22Rv1 (cell line): ENCODE results near the gene AHSA1.

Experiments
- H3K27ac ChIP-seq: fragments of 450-650 bp; 2 replicates; pipeline ENCODE4 v1.5.1; 2017
- ZFX ChIP-seq: fragments of 450-650 bp; IDR thresholded peaks from 2 replicates; pipeline ENCODE4 v1.6.1; 2017; ENCODE audit warnings: antibody characterized with exemption, borderline replicate concordance
- TF ChIP-seq, protein P1 (sequence below): fragments of 450-650 bp; IDR thresholded peaks from 2 replicates; pipeline ENCODE4 v1.5.1; 2017; ENCODE audit warnings: mild to moderate bottlenecking

Gene AHSA1

DNA sequence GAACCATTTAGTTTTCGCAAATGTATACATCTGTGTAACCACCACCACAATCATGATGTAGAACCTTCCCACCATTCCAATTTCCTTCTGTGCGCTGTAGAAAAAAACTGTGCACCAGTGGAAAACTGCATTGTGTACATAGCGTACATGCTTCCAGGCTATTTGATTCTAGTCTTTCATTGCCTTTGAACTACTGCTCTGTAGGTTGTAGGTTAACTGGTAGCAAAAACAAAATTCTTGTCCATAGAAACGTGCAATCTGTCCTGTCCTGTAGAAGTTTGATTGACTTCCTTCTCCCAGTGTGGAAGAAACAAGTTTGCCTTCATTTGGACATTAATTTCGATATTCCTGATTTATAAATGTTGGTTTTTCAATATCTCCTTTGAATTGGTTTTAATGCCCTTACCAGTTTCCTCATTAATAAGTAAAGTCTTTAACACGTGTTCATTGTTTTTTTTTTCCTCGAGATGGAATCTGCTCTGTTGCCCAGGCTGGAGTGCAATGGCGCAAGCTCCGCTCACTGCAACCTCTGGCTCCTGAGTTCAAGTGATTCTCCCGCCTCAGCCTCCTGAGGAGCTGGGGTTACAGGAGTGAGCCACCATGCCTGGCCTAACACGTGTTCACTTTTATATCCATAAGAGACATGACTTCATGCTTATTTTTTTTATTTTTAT lies 44.4 kb downstream of the AHSA1 start:
- TF ChIP-seq ZFX, result no peak
- TF ChIP-seq, protein P1, sequence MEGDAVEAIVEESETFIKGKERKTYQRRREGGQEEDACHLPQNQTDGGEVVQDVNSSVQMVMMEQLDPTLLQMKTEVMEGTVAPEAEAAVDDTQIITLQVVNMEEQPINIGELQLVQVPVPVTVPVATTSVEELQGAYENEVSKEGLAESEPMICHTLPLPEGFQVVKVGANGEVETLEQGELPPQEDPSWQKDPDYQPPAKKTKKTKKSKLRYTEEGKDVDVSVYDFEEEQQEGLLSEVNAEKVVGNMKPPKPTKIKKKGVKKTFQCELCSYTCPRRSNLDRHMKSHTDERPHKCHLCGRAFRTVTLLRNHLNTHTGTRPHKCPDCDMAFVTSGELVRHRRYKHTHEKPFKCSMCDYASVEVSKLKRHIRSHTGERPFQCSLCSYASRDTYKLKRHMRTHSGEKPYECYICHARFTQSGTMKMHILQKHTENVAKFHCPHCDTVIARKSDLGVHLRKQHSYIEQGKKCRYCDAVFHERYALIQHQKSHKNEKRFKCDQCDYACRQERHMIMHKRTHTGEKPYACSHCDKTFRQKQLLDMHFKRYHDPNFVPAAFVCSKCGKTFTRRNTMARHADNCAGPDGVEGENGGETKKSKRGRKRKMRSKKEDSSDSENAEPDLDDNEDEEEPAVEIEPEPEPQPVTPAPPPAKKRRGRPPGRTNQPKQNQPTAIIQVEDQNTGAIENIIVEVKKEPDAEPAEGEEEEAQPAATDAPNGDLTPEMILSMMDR, result no peak
- no peak overlapping the region for H3K27ac ChIP-seq

DNA sequence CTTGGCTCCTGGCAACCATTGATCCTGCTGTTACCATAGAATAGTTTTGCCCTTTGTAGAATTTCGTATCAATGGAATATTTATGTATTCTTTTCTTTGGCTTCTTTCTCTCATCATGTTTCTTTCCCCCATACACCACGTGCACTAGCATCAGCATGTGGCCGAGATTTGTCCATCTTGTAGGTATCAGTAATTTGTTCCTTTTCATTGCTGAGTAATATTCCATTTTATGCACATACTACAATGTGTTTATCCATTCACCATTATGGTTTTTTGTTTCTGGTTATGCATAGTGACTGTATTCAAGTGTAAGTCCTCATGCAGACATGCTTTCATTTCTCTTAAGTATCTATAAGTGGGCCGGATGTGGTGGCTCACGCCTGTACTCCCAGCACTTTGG lies 45.2 kb downstream of the AHSA1 start:
- no peak for TF ChIP-seq ZFX
- TF ChIP-seq, protein P1, result no peak
- no peak overlapping the region for H3K27ac ChIP-seq

DNA sequence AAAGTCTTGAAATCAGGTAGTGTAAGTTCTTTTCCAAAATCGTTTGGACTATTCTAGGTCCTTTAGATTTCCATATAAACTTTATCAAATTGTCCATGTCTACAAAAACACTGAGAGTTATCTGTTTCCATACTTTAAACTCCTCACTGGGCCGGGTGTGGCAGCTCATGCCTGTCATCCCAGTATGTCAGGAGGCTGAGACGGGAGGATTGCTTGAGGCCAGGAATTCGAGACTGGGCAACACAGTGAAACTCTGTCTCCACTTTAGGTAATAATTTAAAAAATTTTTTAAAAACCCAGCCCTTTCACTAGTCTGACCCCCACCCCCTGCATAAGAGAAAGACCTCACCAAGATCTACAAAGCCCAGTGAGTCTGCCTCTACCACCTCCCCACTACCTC lies 47.1 kb downstream of the AHSA1 start:
- no peak overlapping the region for H3K27ac ChIP-seq
- no peak for TF ChIP-seq ZFX
- TF ChIP-seq, protein P1, result no peak

DNA sequence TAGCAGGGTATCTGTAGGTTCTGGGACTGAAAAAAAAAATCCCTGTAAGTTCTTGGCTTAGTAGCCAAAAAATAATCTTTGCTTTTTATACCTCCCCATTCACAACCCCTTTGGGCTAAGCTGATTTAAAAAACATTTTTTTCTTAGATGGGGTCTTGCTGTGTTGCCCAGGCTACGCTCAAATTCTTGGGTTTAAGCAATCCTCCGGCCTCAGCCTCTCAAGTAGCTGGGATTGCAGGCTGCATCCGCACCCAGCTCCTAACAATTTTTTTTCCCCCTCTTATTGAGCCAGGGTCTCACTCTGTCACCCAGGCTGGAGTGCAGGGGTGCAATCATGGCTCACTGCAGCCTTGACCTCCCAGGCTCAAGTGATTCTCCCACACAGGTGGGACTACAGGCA lies 49.9 kb downstream of the AHSA1 start:
- no peak for TF ChIP-seq ZFX
- TF ChIP-seq, protein P1, result no peak

DNA sequence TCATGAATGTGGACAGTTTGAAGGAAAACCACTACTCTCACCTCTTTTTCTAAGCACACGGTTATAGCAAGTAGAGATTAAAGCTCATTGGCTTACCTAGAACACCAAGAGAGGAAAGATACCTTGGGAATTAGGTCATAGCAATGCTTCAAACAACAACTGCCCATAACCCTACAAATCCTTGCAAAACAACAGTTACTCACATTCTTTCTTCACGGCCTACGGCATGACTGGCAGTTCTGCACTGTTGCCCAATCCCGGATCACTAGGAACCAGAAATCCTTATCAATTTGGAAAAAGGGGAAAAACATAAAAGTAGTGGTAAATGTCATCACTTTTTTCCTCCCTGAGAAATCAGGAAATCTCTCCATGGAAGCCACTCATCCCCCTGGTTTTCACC lies 50.4 kb downstream of the AHSA1 start:
- no peak for TF ChIP-seq ZFX
- TF ChIP-seq, protein P1, result no peak
- no peak overlapping the region for H3K27ac ChIP-seq

More for the DNA sequence above, 49.9 kb downstream of the AHSA1 start:
- H3K27ac ChIP-seq, result no peak overlapping the region

DNA sequence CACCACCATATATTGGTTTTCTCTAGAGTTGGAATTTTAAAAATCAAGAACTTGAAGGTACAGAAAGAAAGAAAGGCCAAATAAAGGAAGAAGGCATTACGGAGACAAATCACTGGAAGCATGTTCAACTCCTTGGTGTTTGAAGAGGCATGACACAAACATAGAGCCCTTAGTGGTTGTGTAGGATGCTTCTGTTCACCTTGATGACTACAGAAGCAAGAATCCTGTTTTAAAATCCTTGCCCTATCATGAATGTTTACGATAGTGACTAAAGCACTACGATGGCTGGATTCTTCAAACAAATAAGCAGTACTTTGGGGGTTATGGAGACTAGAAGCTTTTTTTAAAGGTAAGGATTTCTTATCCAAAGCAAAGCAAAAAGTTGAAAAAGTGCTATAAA lies 51.0 kb downstream of the AHSA1 start:
- TF ChIP-seq ZFX, result no peak
- TF ChIP-seq, protein P1, result no peak
- H3K27ac ChIP-seq, result no peak overlapping the region

DNA sequence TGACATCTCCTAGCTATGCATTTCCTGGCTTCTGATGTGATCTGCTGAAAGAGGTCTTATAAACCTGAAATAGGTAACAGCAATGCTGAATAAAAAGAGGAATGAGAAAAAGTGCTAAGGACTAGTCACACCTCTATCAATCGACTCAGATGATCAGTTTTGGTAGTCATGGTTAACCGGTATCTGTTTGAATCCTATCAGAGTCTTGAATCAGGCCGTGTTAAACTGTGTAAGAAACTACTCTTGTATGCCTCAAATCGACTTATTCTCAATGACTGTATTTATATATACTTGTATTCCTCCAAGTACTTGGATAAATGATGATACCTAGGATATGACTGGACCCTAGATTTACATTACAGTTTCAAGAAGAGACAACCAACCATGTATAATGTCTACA lies 51.5 kb downstream of the AHSA1 start:
- TF ChIP-seq ZFX, result no peak
- TF ChIP-seq, protein P1, result no peak
- no peak overlapping the region for H3K27ac ChIP-seq
